GM18868 (cell line): ENCODE data around the gene MUC5AC.
"Not testable (repeated sequence)": the region's sequence is repeated elsewhere in the genome, so short reads cannot be mapped to it uniquely, and the experiment has no call there.

ENCODE experiments used
- ATAC-seq: cut with Tn5 transposase; IDR thresholded peaks from one replicate; pipeline ENCODE4 v1.9.1; 2021; ENCODE audit warnings: mild to moderate bottlenecking, moderate library complexity; ENCODE audit not compliant: unreplicated experiment

Gene MUC5AC

GRCh38 chr11:1248951-1249350 is 91.2 kb downstream of the MUC5AC start:
- ATAC-seq: not testable (repeated sequence)

GRCh38 chr11:1250411-1250810 is 92.7 kb downstream of the MUC5AC start:
- not testable (repeated sequence) for ATAC-seq
